MM.1S (cell line): ENCODE measurements around the gene HSF2BP.
"Not testable (repeated sequence)": the region's sequence is repeated elsewhere in the genome, so short reads cannot be mapped to it uniquely, and the experiment has no call there.

ENCODE experiments used
- CTCF ChIP-seq: fragments of 300-600 bp; sonication (generic); IDR thresholded peaks from 2 replicates; pipeline ENCODE4 v1.5.1; 2016; ENCODE audit warnings: antibody characterized with exemption, low read length, mixed read lengths
- EZH2 ChIP-seq: fragments of 300-600 bp; sonication (generic); optimal IDR thresholded peaks from 2 replicates; pipeline ENCODE3; 2017; ENCODE audit warnings: low read depth, mild to moderate bottlenecking, antibody characterized with exemption, low read length, mixed read lengths
- EZH2phosphoT487 ChIP-seq: fragments of 300-600 bp; sonication (generic); IDR thresholded peaks from 2 replicates; pipeline ENCODE4 v1.6.1; 2018; ENCODE audit warnings: antibody characterized with exemption, low read length

GRCh38 chr21:43493471-43493870 lies 165.8 kb downstream of the HSF2BP start:
- not testable (repeated sequence) for TF ChIP-seq CTCF, EZH2phosphoT487, EZH2
